Upper lobe of right lung (tissue), 1 donor: ENCODE data around the gene GID8. TPM values are rescaled to one million over a fixed set of nuclear protein-coding genes. Genes with fewer than 3 reads are reported as not detected.
A peak's percentile ranks its signal among the peaks of the same experiment; 100 is the strongest.

Experiments
- ATAC-seq: fragments of 200-7000 bp; cut with Tn5 transposase; one replicate; pipeline ENCODE4 v1.9.1; 2020; ENCODE audit warnings: mild to moderate bottlenecking, moderate library complexity
- DNase-seq: peaks from one replicate; pipeline ENCODE4 v3.0.0-alpha.2; 2020
- H3K27ac ChIP-seq: fragments of 200-600 bp; one replicate; pipeline ENCODE4 v1.8.0; 2022
- H3K27me3 ChIP-seq: fragments of 200-600 bp; one replicate; pipeline ENCODE4 v1.8.0; 2022; ENCODE audit warnings: mild to moderate bottlenecking
- H3K36me3 ChIP-seq: fragments of 200-600 bp; one replicate; pipeline ENCODE4 v1.8.0; 2022
- H3K4me1 ChIP-seq: fragments of 200-600 bp; one replicate; pipeline ENCODE4 v1.8.0; 2022
- H3K4me3 ChIP-seq: fragments of 200-600 bp; one replicate; pipeline ENCODE4 v1.8.0; 2022; ENCODE audit warnings: mild to moderate bottlenecking
- H3K9me3 ChIP-seq: fragments of 200-600 bp; one replicate; pipeline ENCODE4 v1.8.0; 2022
- CTCF ChIP-seq: fragments of 200-600 bp; IDR thresholded peaks from one replicate; pipeline ENCODE4 v1.8.0; 2022; ENCODE audit warnings: antibody characterized with exemption
- intact Hi-C: fragments of 100-400 bp; cut with DNase I; formaldehyde crosslinking; loops from one replicate; pipeline ENCODE4 v1.11.0; 2022
- total RNA-seq: library from RNA; stranded (reverse); fragmentation: NEBNext Ultra II Directional; extraction: Animal tissue kit (Norgen Biotek cat#: 25700); gene quantifications from one replicate; pipeline ENCODE4 v1.2.1, GENCODE V29; 2021
- donor health status: DM: no; HTN: yes; CAD: no; lungs with severe emphysema.

GID8 gene
- total RNA-seq, 1 donor from 2014 or later: 27.4 TPM

GRCh38 chr20:62935968-62936585 lies 1.9 kb upstream of the GID8 start:
- peaks cover 28% of the 10 kb centered on the region for H3K4me1 ChIP-seq
- H3K36me3 ChIP-seq: peaks cover under 1% of the 10 kb centered on the region
- ATAC-seq (no peak), DNase-seq (peak; percentile 51)
- no peak overlapping the region for H3K27ac ChIP-seq
- intact Hi-C loops: no loop called here
- no peaks in the 10 kb centered on the region for H3K27me3 ChIP-seq
- no peak for TF ChIP-seq CTCF
- no peaks in the 10 kb centered on the region for H3K9me3 ChIP-seq
- peak overlapping the region; percentile 93 for H3K4me3 ChIP-seq

- TF ChIP-seq CTCF: no peak
Observed at GRCh38 chr20:62937268-62938104, 461 bp upstream of the GID8 start.

GRCh38 chr20:62940875-62941274 lies 2.9 kb downstream of the GID8 start:
- ATAC-seq (no peak), DNase-seq (peak; percentile 23)
- Histone ChIP-seq H3K27me3 (no peaks in the 10 kb centered on the region), H3K4me1 (peaks cover 21% of the 10 kb centered on the region), H3K27ac (no peak overlapping the region), H3K36me3 (peaks cover 47% of the 10 kb centered on the region), H3K4me3 (no peak overlapping the region), H3K9me3 (no peaks in the 10 kb centered on the region)
- no peak for TF ChIP-seq CTCF
- intact Hi-C loops: no loop called here

More at GRCh38 chr20:62937268-62938104, 461 bp upstream of the GID8 start:
- peaks cover 14% of the 10 kb centered on the region for H3K36me3 ChIP-seq
- no peaks in the 10 kb centered on the region for H3K27me3 ChIP-seq
- DNase-seq (peak; percentile 98), ATAC-seq (peak; percentile 98)
- peak overlapping the region; percentile 93 for H3K4me3 ChIP-seq
- peak overlapping the region; percentile 93 for H3K27ac ChIP-seq
- H3K9me3 ChIP-seq: no peaks in the 10 kb centered on the region
- intact Hi-C loops: no loop called here
- peaks cover 28% of the 10 kb centered on the region for H3K4me1 ChIP-seq

GRCh38 chr20:62941792-62942191 lies 3.8 kb downstream of the GID8 start:
- no peak for TF ChIP-seq CTCF
- no peak overlapping the region for H3K27ac ChIP-seq
- ATAC-seq (no peak), DNase-seq (no peak)
- intact Hi-C loops: no loop called here
- H3K9me3 ChIP-seq: no peaks in the 10 kb centered on the region
- peaks cover 57% of the 10 kb centered on the region for H3K36me3 ChIP-seq
- no peak overlapping the region for H3K4me3 ChIP-seq
- no peaks in the 10 kb centered on the region for H3K27me3 ChIP-seq
- peaks cover 12% of the 10 kb centered on the region for H3K4me1 ChIP-seq

- DNase-seq (peak; percentile 27), ATAC-seq (no peak)
- intact Hi-C loops: no loop called here
- peaks cover 12% of the 10 kb centered on the region for H3K4me1 ChIP-seq
- H3K27ac ChIP-seq: no peak overlapping the region
- no peak for TF ChIP-seq CTCF
- no peaks in the 10 kb centered on the region for H3K9me3 ChIP-seq
- no peak overlapping the region for H3K4me3 ChIP-seq
- no peaks in the 10 kb centered on the region for H3K27me3 ChIP-seq
- H3K36me3 ChIP-seq: peaks cover 62% of the 10 kb centered on the region
Observed at GRCh38 chr20:62942456-62942855, 4.5 kb downstream of the GID8 start.
